HEK293 (cell line): ENCODE measurements around the gene CYB5R4.

ENCODE experiments used
- BCL11A ChIP-seq: fragments of 450-650 bp; formaldehyde crosslinking; IDR thresholded peaks from 2 replicates; pipeline ENCODE4 v1.5.1; 2016; ENCODE audit warnings: low read depth, missing biosample characterization, missing genetic modification characterization
- EGR2 ChIP-seq: fragments of 450-650 bp; formaldehyde crosslinking; IDR thresholded peaks from 2 replicates; pipeline ENCODE4 v1.5.1; 2016; ENCODE audit warnings: low read depth, missing biosample characterization, missing genetic modification characterization
- KLF1 ChIP-seq: fragments of 450-650 bp; formaldehyde crosslinking; IDR thresholded peaks from 2 replicates; pipeline ENCODE4 v1.5.1; 2016; ENCODE audit warnings: missing biosample characterization, missing genetic modification characterization
- PRDM10 ChIP-seq: fragments of 450-650 bp; formaldehyde crosslinking; IDR thresholded peaks from 2 replicates; pipeline ENCODE4 v1.5.1; 2016; ENCODE audit warnings: missing biosample characterization, missing genetic modification characterization
- RBAK ChIP-seq: fragments of 450-650 bp; formaldehyde crosslinking; IDR thresholded peaks from 2 replicates; pipeline ENCODE4 v1.5.1; 2016; ENCODE audit warnings: missing biosample characterization, missing genetic modification characterization
- SALL2 ChIP-seq: fragments of 450-650 bp; formaldehyde crosslinking; IDR thresholded peaks from 2 replicates; pipeline ENCODE4 v1.5.0; 2017; ENCODE audit warnings: missing biosample characterization, mild to moderate bottlenecking, missing genetic modification characterization, borderline replicate concordance
- SCRT1 ChIP-seq: fragments of 450-650 bp; formaldehyde crosslinking; IDR thresholded peaks from 2 replicates; pipeline ENCODE4 v1.5.1; 2016; ENCODE audit warnings: missing biosample characterization, missing genetic modification characterization, borderline replicate concordance
- SETDB1 ChIP-seq: IDR thresholded peaks from one replicate; pipeline ENCODE4 v1.6.1; 2017; ENCODE audit warnings: mild to moderate bottlenecking, low read length, moderate library complexity, mixed read lengths; ENCODE audit not compliant: insufficient read length
- ZBTB17 ChIP-seq: fragments of 450-650 bp; formaldehyde crosslinking; IDR thresholded peaks from 2 replicates; pipeline ENCODE4 v1.5.1; 2016; ENCODE audit warnings: missing biosample characterization, missing genetic modification characterization
- ZFP41 ChIP-seq: fragments of 450-650 bp; formaldehyde crosslinking; IDR thresholded peaks from 2 replicates; pipeline ENCODE4 v1.5.1; 2016; ENCODE audit warnings: missing biosample characterization, missing genetic modification characterization, borderline replicate concordance
- ZNF10 ChIP-seq: fragments of 450-650 bp; formaldehyde crosslinking; IDR thresholded peaks from 2 replicates; pipeline ENCODE4 v1.5.1; 2017; ENCODE audit warnings: missing biosample characterization, missing genetic modification characterization
- ZNF169 ChIP-seq: fragments of 450-650 bp; formaldehyde crosslinking; IDR thresholded peaks from 2 replicates; pipeline ENCODE4 v1.5.1; 2016; ENCODE audit warnings: missing biosample characterization, missing genetic modification characterization
- ZNF19 ChIP-seq: fragments of 450-650 bp; formaldehyde crosslinking; IDR thresholded peaks from 2 replicates; pipeline ENCODE4; 2016; ENCODE audit warnings: missing biosample characterization, missing genetic modification characterization, low read depth
- ZNF292 ChIP-seq: fragments of 450-650 bp; formaldehyde crosslinking; IDR thresholded peaks from 2 replicates; pipeline ENCODE4 v1.5.1; 2016; ENCODE audit warnings: low read depth, missing biosample characterization, missing genetic modification characterization, borderline replicate concordance
- ZNF366 ChIP-seq: fragments of 450-650 bp; formaldehyde crosslinking; conservative IDR thresholded peaks from 2 replicates; pipeline ENCODE4 v1.5.1; 2016; ENCODE audit warnings: missing biosample characterization, missing genetic modification characterization
- ZNF416 ChIP-seq: fragments of 450-650 bp; formaldehyde crosslinking; IDR thresholded peaks from 2 replicates; pipeline ENCODE4 v1.5.1; 2016; ENCODE audit warnings: missing biosample characterization, missing genetic modification characterization
- ZNF426 ChIP-seq: fragments of 450-650 bp; formaldehyde crosslinking; IDR thresholded peaks from 2 replicates; pipeline ENCODE4 v1.5.1; 2017; ENCODE audit warnings: missing biosample characterization, missing genetic modification characterization, mild to moderate bottlenecking, inconsistent platforms, moderate library complexity
- ZNF48 ChIP-seq: fragments of 450-650 bp; formaldehyde crosslinking; IDR thresholded peaks from 2 replicates; pipeline ENCODE4 v1.5.1; 2016; ENCODE audit warnings: missing biosample characterization, missing genetic modification characterization
- ZNF510 ChIP-seq: fragments of 450-650 bp; formaldehyde crosslinking; IDR thresholded peaks from 2 replicates; pipeline ENCODE4 v1.5.1; 2018; ENCODE audit warnings: mild to moderate bottlenecking, missing genetic modification characterization, missing biosample characterization; ENCODE audit not compliant: insufficient replicate concordance
- ZNF558 ChIP-seq: fragments of 450-650 bp; formaldehyde crosslinking; IDR thresholded peaks from 2 replicates; pipeline ENCODE4 v1.5.1; 2016; ENCODE audit warnings: missing biosample characterization, missing genetic modification characterization
- ZNF610 ChIP-seq: fragments of 450-650 bp; formaldehyde crosslinking; IDR thresholded peaks from 2 replicates; pipeline ENCODE4 v1.5.1; 2016; ENCODE audit warnings: missing biosample characterization, missing genetic modification characterization, borderline replicate concordance
- ZNF621 ChIP-seq: fragments of 450-650 bp; formaldehyde crosslinking; IDR thresholded peaks from 2 replicates; pipeline ENCODE4 v1.5.1; 2017; ENCODE audit warnings: missing biosample characterization, missing genetic modification characterization
- ZNF623 ChIP-seq: fragments of 450-650 bp; formaldehyde crosslinking; IDR thresholded peaks from 2 replicates; pipeline ENCODE4 v1.5.1; 2016; ENCODE audit warnings: missing biosample characterization, missing genetic modification characterization
- ZNF677 ChIP-seq: fragments of 450-650 bp; IDR thresholded peaks from 2 replicates; pipeline ENCODE4 v1.5.0; 2018; ENCODE audit warnings: missing biosample characterization, mild to moderate bottlenecking, missing genetic modification characterization, moderate library complexity
- ZNF747 ChIP-seq: fragments of 450-650 bp; formaldehyde crosslinking; IDR thresholded peaks from 2 replicates; pipeline ENCODE4 v1.5.1; 2016; ENCODE audit warnings: missing biosample characterization, missing genetic modification characterization
- ZNF768 ChIP-seq: fragments of 450-650 bp; formaldehyde crosslinking; IDR thresholded peaks from 2 replicates; pipeline ENCODE4 v1.5.1; 2018; ENCODE audit warnings: missing biosample characterization, mild to moderate bottlenecking, missing genetic modification characterization
- ZNF830 ChIP-seq: fragments of 450-650 bp; IDR thresholded peaks from 2 replicates; pipeline ENCODE4 v1.5.0; 2018; ENCODE audit warnings: missing biosample characterization, missing genetic modification characterization, low read depth, mild to moderate bottlenecking, moderate library complexity
- ZNF837 ChIP-seq: fragments of 450-650 bp; formaldehyde crosslinking; IDR thresholded peaks from 2 replicates; pipeline ENCODE4 v1.5.1; 2016; ENCODE audit warnings: missing biosample characterization, missing genetic modification characterization
- ZNF843 ChIP-seq: fragments of 450-650 bp; formaldehyde crosslinking; IDR thresholded peaks from 2 replicates; pipeline ENCODE4 v1.5.1; 2016; ENCODE audit warnings: missing biosample characterization, missing genetic modification characterization
- ZSCAN23 ChIP-seq: fragments of 450-650 bp; formaldehyde crosslinking; IDR thresholded peaks from 2 replicates; pipeline ENCODE4 v1.5.1; 2016; ENCODE audit warnings: missing biosample characterization, missing genetic modification characterization
- TF ChIP-seq, protein P1 (sequence below): fragments of 450-650 bp; IDR thresholded peaks from 2 replicates; pipeline ENCODE4 v1.5.1; 2018; ENCODE audit warnings: missing biosample characterization, mild to moderate bottlenecking, missing genetic modification characterization
- TF ChIP-seq, protein P2 (sequence below): fragments of 450-650 bp; formaldehyde crosslinking; IDR thresholded peaks from 2 replicates; pipeline ENCODE4 v1.5.1; 2016; ENCODE audit warnings: missing biosample characterization, missing genetic modification characterization
- TF ChIP-seq, protein P3 (sequence below): fragments of 450-650 bp; formaldehyde crosslinking; IDR thresholded peaks from 2 replicates; pipeline ENCODE4 v1.5.1; 2016; ENCODE audit warnings: missing biosample characterization, missing genetic modification characterization

CYB5R4 gene

DNA sequence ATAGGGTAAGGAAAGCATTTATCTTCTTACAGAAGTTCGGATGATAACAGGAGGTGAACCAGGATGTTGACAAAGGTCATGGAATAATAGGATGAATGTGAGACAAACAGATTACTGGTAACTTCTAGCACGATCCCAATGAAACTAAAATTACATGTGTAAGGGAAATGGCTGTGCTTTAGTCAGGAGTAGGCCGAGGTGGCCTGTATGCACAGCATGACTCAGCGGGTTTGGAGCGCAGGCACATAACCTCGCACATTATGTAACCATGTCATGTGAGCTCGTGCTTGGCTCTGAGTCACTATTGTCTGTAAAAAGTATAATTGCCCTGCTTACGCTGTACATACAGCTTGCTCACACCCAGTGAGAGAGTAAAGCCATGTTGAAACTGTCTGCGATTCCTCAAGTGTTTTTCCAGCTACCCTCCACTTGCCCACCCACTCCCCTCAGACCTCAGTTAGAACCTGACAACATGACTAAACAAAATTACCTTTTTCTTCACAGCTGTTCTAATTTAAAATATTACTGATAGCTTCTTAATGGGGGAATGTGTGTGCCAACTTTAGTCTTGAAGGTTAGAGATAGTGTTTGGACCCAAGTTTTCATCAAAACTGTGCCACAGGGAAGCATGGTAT, 8.2 kb downstream of the CYB5R4 start (continued):
- TF ChIP-seq ZNF677: peak; percentile 65; the same call in 1 of the 2 replicates
- TF ChIP-seq ZNF837: no peak
- TF ChIP-seq ZNF169 (tag by site-specific recombination): peak; percentile 91
- TF ChIP-seq SCRT1: no peak
- no peak for TF ChIP-seq ZNF426 (tag by site-specific recombination)
- TF ChIP-seq PRDM10: no peak
- TF ChIP-seq SALL2 (tag by site-specific recombination): no peak
- TF ChIP-seq, protein P1, sequence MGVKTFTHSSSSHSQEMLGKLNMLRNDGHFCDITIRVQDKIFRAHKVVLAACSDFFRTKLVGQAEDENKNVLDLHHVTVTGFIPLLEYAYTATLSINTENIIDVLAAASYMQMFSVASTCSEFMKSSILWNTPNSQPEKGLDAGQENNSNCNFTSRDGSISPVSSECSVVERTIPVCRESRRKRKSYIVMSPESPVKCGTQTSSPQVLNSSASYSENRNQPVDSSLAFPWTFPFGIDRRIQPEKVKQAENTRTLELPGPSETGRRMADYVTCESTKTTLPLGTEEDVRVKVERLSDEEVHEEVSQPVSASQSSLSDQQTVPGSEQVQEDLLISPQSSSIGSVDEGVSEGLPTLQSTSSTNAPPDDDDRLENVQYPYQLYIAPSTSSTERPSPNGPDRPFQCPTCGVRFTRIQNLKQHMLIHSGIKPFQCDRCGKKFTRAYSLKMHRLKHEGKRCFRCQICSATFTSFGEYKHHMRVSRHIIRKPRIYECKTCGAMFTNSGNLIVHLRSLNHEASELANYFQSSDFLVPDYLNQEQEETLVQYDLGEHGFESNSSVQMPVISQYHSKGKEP: no peak
- no peak for TF ChIP-seq BCL11A (tag by site-specific recombination)
- TF ChIP-seq RBAK: peak; percentile 95
- no peak for TF ChIP-seq ZNF292
- peak; percentile 80; the same call in 1 of the 2 replicates for TF ChIP-seq ZSCAN23 (tag by site-specific recombination)
- TF ChIP-seq ZNF10 (tag by site-specific recombination): no peak
- no peak for TF ChIP-seq ZNF830 (tag by site-specific recombination)
- no peak for TF ChIP-seq ZNF19 (tag by site-specific recombination)
- no peak for TF ChIP-seq ZNF621
- TF ChIP-seq ZNF768 (tag by site-specific recombination): 0 out of 2 replicates have a peak, but pooled peaks have one; percentile 29
- TF ChIP-seq ZNF610 (tag by site-specific recombination): peak; percentile 95
- no peak for TF ChIP-seq EGR2 (tag by site-specific recombination)
- peak; percentile 16; the same call in 1 of the 2 replicates for TF ChIP-seq ZNF623 (tag by site-specific recombination)
- TF ChIP-seq ZNF510: peak; percentile 96
- TF ChIP-seq, protein P2, sequence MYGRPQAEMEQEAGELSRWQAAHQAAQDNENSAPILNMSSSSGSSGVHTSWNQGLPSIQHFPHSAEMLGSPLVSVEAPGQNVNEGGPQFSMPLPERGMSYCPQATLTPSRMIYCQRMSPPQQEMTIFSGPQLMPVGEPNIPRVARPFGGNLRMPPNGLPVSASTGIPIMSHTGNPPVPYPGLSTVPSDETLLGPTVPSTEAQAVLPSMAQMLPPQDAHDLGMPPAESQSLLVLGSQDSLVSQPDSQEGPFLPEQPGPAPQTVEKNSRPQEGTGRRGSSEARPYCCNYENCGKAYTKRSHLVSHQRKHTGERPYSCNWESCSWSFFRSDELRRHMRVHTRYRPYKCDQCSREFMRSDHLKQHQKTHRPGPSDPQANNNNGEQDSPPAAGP (tag by site-specific recombination): no peak
- TF ChIP-seq SETDB1: peak; percentile 100
- 0 out of 2 replicates have a peak, but pooled peaks have one; percentile 17 for TF ChIP-seq ZNF366 (tag by site-specific recombination)
- TF ChIP-seq, protein P3, sequence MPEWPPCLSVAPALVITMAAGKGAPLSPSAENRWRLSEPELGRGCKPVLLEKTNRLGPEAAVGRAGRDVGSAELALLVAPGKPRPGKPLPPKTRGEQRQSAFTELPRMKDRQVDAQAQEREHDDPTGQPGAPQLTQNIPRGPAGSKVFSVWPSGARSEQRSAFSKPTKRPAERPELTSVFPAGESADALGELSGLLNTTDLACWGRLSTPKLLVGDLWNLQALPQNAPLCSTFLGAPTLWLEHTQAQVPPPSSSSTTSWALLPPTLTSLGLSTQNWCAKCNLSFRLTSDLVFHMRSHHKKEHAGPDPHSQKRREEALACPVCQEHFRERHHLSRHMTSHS: no peak
- TF ChIP-seq ZFP41 (tag by site-specific recombination): no peak
- no peak for TF ChIP-seq ZBTB17
- peak; percentile 81 for TF ChIP-seq ZNF558
- TF ChIP-seq KLF1 (tag by site-specific recombination): no peak
- no peak for TF ChIP-seq ZNF843 (tag by site-specific recombination)
- TF ChIP-seq ZNF747 (tag by site-specific recombination): peak; percentile 37; the same call in 1 of the 2 replicates
- TF ChIP-seq ZNF416: peak; percentile 90; the same call in 1 of the 2 replicates
- no peak for TF ChIP-seq ZNF48
